K562 (cell line): ENCODE measurements around the gene SIK3. TPM values are rescaled to one million over a fixed set of nuclear protein-coding genes. Genes with fewer than 3 reads are reported as not detected.

Experiments used
- ATAC-seq: fragments of 200-7000 bp; cut with Tn5 transposase; 3 replicates; pipeline ENCODE4 v1.9.1; 2020; ENCODE audit warnings: moderate library complexity
- BruUV-seq: library from RNA; stranded (reverse); fragments of 400-500 nt; replicated peaks from 2 replicates; lab custom pipeline; 2021; lab: Mats Ljungman, UMichigan
- CTCF ChIA-PET: fragments of 300-600 bp; formaldehyde crosslinking; extraction: SDS; loops from one replicate; lab custom pipeline; 2021; ENCODE audit warnings: low intra/inter-chr PET ratio; lab: Yijun Ruan, JAX
- POLR2A ChIA-PET: fragments of 300-600, 350-650 bp; sonication (Branson Sonifier 250); formaldehyde crosslinking; extraction: SDS; loops from one replicate; lab custom pipeline; 2021; ENCODE audit warnings: antibody characterized with exemption, inconsistent platforms; lab: Yijun Ruan, JAX
- DNase-seq, 4 experiments: peaks; one replicate each; pipeline versions ENCODE4 v3.0.0 to v3.0.0-alpha.2; 2011 to 2018; ENCODE audit warnings: low spot score in 3 of 4, mixed read lengths in 3 of 4; ENCODE audit errors: extremely low read depth in 1 of 4
- FAIRE-seq: peaks from 2 replicates; lab custom pipeline; 2011; peaks lifted over from hg19 to GRCh38; lab: Jason Lieb, UNC
- H2AFZ ChIP-seq: 2 replicates; pipeline ENCODE4 v1.6.0; 2011; ENCODE audit warnings: low read depth, low read length, control low read depth, inconsistent platforms
- H3K27ac ChIP-seq: fragments of 200-600 bp; 3 replicates; pipeline ENCODE4 v1.8.0; 2011; ENCODE audit warnings: low read depth, mild to moderate bottlenecking, control low read depth, inconsistent platforms, low read length, moderate library complexity, mixed read lengths; ENCODE audit errors: extremely low read depth
- H3K27me3 ChIP-seq, 2 experiments: fragments of 300-600 bp in 1 of 2; 2 replicates in 1 of 2; 3 replicates in 1 of 2; pipeline versions ENCODE4 v1.6.0 to v1.8.0; 2011; ENCODE audit warnings: inconsistent platforms in 2 of 2, low read length in 2 of 2, mild to moderate bottlenecking in 1 of 2, mixed read lengths in 1 of 2, moderate library complexity in 1 of 2; ENCODE audit not compliant: control insufficient read depth in 2 of 2, insufficient read depth in 2 of 2
- H3K36me3 ChIP-seq: fragments of 300-600 bp; 3 replicates; pipeline ENCODE4 v1.8.0; 2011; ENCODE audit warnings: mild to moderate bottlenecking, low read length, inconsistent platforms; ENCODE audit not compliant: control insufficient read depth, insufficient read depth
- H3K4me1 ChIP-seq, 2 experiments: fragments of 200-600 bp in 1 of 2; replicated peaks in 1 of 2; 2 replicates in 1 of 2; 3 replicates in 1 of 2; pipeline versions ENCODE4 v1.5.1 to v1.8.0; 2011; ENCODE audit warnings: inconsistent platforms in 2 of 2, low read length in 2 of 2, mild to moderate bottlenecking in 1 of 2, mixed read lengths in 1 of 2, moderate library complexity in 1 of 2; ENCODE audit not compliant: control insufficient read depth in 2 of 2, insufficient read depth in 2 of 2
- H3K4me2 ChIP-seq: 2 replicates; pipeline ENCODE4 v1.6.1; 2011; ENCODE audit warnings: low read length, control low read depth, inconsistent platforms, mixed read lengths; ENCODE audit not compliant: insufficient read depth
- H3K4me3 ChIP-seq: fragments of 200-600 bp; sonication (generic), shearing (Covaris generic); 2 replicates; pipeline ENCODE4 v1.5.1; 2016; ENCODE audit warnings: control low read depth, inconsistent platforms
- H3K79me2 ChIP-seq: fragments of 200-600 bp; 3 replicates; pipeline ENCODE4 v1.8.0; 2011; ENCODE audit warnings: low read length, inconsistent platforms; ENCODE audit not compliant: control insufficient read depth, insufficient read depth
- H3K9ac ChIP-seq, 2 experiments: 2 replicates each; pipeline versions ENCODE4 v1.6.0 to v1.6.1; 2011; ENCODE audit warnings: low read depth in 2 of 2, low read length in 2 of 2, control low read depth in 1 of 2, inconsistent platforms in 1 of 2, mild to moderate bottlenecking in 1 of 2, mixed read lengths in 1 of 2; ENCODE audit not compliant: insufficient read depth in 1 of 2
- H3K9me1 ChIP-seq: one replicate; pipeline ENCODE4 v1.6.0; 2011; ENCODE audit warnings: inconsistent platforms, mild to moderate bottlenecking, low read length, moderate library complexity; ENCODE audit not compliant: control insufficient read depth, insufficient read depth
- H3K9me3 ChIP-seq: replicated peaks from 2 replicates; pipeline ENCODE4 v1.5.1; 2011; ENCODE audit warnings: low read depth, low read length, inconsistent platforms; ENCODE audit not compliant: control insufficient read depth, insufficient read depth
- H4K20me1 ChIP-seq: replicated peaks from 2 replicates; pipeline ENCODE4 v1.6.1; 2011; ENCODE audit warnings: low read length, inconsistent platforms, mixed read lengths; ENCODE audit not compliant: control insufficient read depth, insufficient read depth
- CBFA2T2 ChIP-seq: fragments of 450-650 bp; conservative IDR thresholded peaks from 2 replicates; pipeline ENCODE4 v1.6.1; 2017; ENCODE audit warnings: mild to moderate bottlenecking
- NR2C1 ChIP-seq, 2 experiments: fragments of 450-650 bp; IDR thresholded peaks; 2 replicates each; pipeline ENCODE4 v1.6.1; 2017; ENCODE audit warnings: mild to moderate bottlenecking in 2 of 2, antibody characterized with exemption in 1 of 2, inconsistent platforms in 1 of 2, missing compliant biosample characterization in 1 of 2, missing genetic modification characterization in 1 of 2
- ZNF398 ChIP-seq: fragments of 250-450 bp; sonication (Bioruptor Pico); IDR thresholded peaks from 2 replicates; pipeline ENCODE4 v1.8.0; 2021; ENCODE audit warnings: moderate library complexity, mild to moderate bottlenecking, inconsistent platforms
- ZNF699 ChIP-seq: fragments of 250-450 bp; sonication (Bioruptor Pico); IDR thresholded peaks from 2 replicates; pipeline ENCODE4 v1.8.0; 2021; ENCODE audit warnings: mild to moderate bottlenecking, moderate library complexity; ENCODE audit not compliant: insufficient replicate concordance
- WGBS: fragments of 100-300 bp; shearing (Covaris generic); methylation state at CpG from one replicate; pipeline ENCODE4 v1.1.6; 2016; ENCODE audit warnings: low coverage, mixed read lengths; ENCODE audit not compliant: insufficient coverage; ENCODE audit errors: missing lambda C conversion rate; 5-methylcytosine and 5-hydroxymethylcytosine counted together
- in situ Hi-C: fragments of 300-500 bp; cut with MboI; formaldehyde crosslinking; loops from 4 replicates; pipeline ENCODE4 v1.15.0; 2018; ENCODE audit warnings: inconsistent platforms, mixed read lengths
- intact Hi-C: fragments of 100-400 bp; cut with micrococcal nuclease; formaldehyde crosslinking; loops from 2 replicates; pipeline ENCODE4 v1.14.2; 2022
- polyA plus RNA-seq, 8 experiments: library from polyadenylated mRNA; depleted of rRNA in 4 of 8; stranded (reverse) in 5 of 8; unstranded in 3 of 8; fragments of >200 nt; fragmentation: Nextera tagmentation in 2 of 8; fragmentation: Illumina TruSeq in 1 of 8; extraction: Ambion mirVana in 2 of 8; extraction: Trizol in 1 of 8; gene quantifications; 2 replicates each; pipeline versions ENCODE4 v1.2.1 to v1.2.3, GENCODE V29; 2011 to 2014; ENCODE audit warnings: inconsistent platforms in 1 of 8, missing spikeins in 1 of 8
- total RNA-seq, 7 experiments: library from RNA; depleted of rRNA in 6 of 7; stranded (reverse); fragments of >200 nt in 6 of 7; fragmentation: Illumina TruSeq in 2 of 7; extraction: Trizol in 2 of 7; gene quantifications; 2 replicates each; pipeline versions ENCODE4 v1.2.1 to v1.2.3, GENCODE V29; 2011 to 2021; ENCODE audit warnings: low replicate concordance in 1 of 7

Gene SIK3
- total and polyA plus RNA-seq, 9 of the 15 experiments (the other 6 are each of a cell fraction or from before 2014, with no cell fraction given), result 1.6 to 21.6 (median 8.0) TPM

- ATAC-seq (no peak), FAIRE-seq (no peak), DNase-seq (no peak)
- H3K4me3 ChIP-seq, result no peak overlapping the region
- no TSS peak for BruUV-seq
- no peaks in the 10 kb centered on the region for H3K79me2 ChIP-seq
- in situ Hi-C loops (no loop called here), intact Hi-C loops (loop anchor here (5.0 kb wide), 1 partner anchor 201 kb away; the partner anchor contains the start of gene SIK3)
- no peak overlapping the region for H3K9ac ChIP-seq
- no peak overlapping the region for H3K27ac ChIP-seq
- WGBS, result 92% methylated on average over 8 of the region's 8 CpGs
- no peak overlapping the region for H2AFZ ChIP-seq
- no peaks in the 10 kb centered on the region for H3K27me3 ChIP-seq
- POLR2A ChIA-PET, result no interaction called here
- no peaks in the 10 kb centered on the region for H3K4me1 ChIP-seq
- H3K36me3 ChIP-seq, result peaks cover 34% of the 10 kb centered on the region
- CTCF ChIA-PET, result no interaction called here
- no peak overlapping the region for H3K4me2 ChIP-seq
- no peaks in the 10 kb centered on the region for H4K20me1 ChIP-seq
- no peaks in the 10 kb centered on the region for H3K9me3 ChIP-seq
- TF ChIP-seq ZNF398 (no peak), ZNF699 (CRISPR knock-in tag) (no peak), NR2C1 (IDR thresholded peaks at IDR 0.05) (no peak), NR2C1 (tag; IDR thresholded peaks at IDR 0.05) (no peak), CBFA2T2 (no peak)
- H3K9me1 ChIP-seq, result no peaks in the 10 kb centered on the region
These were observed 202.0 kb downstream of the SIK3 start for GRCh38 chr11:116896211-116896610.
